B cell (primary cell): ENCODE measurements around the gene GPC3. TPM values are rescaled to one million over a fixed set of nuclear protein-coding genes. Genes with fewer than 3 reads are reported as not detected.

ENCODE experiments used
- ATAC-seq: fragments of 200-7000 bp; cut with Tn5 transposase; one replicate; pipeline ENCODE4 v1.10.0; 2021; ENCODE audit warnings: low read depth, mild to moderate bottlenecking, moderate number of reproducible peaks, moderate library complexity
- CTCF ChIA-PET: fragments of 350-600 bp; sonication (Branson Sonifier 250); formaldehyde crosslinking; loops from one replicate; lab custom pipeline; 2021; ENCODE audit warnings: antibody characterized with exemption, inconsistent platforms; lab: Charles Lee
- POLR2A ChIA-PET: fragments of 350-600 bp; sonication (Branson Sonifier 250); formaldehyde crosslinking; loops from one replicate; lab custom pipeline; 2021; ENCODE audit warnings: antibody characterized with exemption; lab: Charles Lee
- DNase-seq: peaks from one replicate; pipeline ENCODE4 v3.0.0; 2013
- H2AFZ ChIP-seq: 2 replicates; pipeline ENCODE4 v1.6.1; 2012; ENCODE audit warnings: mild to moderate bottlenecking, low read depth, low read length; ENCODE audit not compliant: insufficient read depth, poor library complexity, severe bottlenecking
- H3K27ac ChIP-seq, 2 donors: 1 replicate in 1 of 2; 2 replicates in 1 of 2; pipeline ENCODE4 v1.5.1; 2012 to 2013; ENCODE audit warnings: low read length in 2 of 2, mild to moderate bottlenecking in 2 of 2, moderate library complexity in 1 of 2
- H3K27me3 ChIP-seq, 4 experiments: fragments of 200-600 bp in 1 of 4; sonication (generic) in 1 of 4; replicated peaks in 1 of 4; 1 replicate in 2 of 4; 2 replicates in 2 of 4; pipeline versions ENCODE4 v1.6.1 to v1.7.0; 2013 to 2016; ENCODE audit warnings: low read length in 3 of 4, mild to moderate bottlenecking in 2 of 4, mixed read lengths in 1 of 4, moderate library complexity in 1 of 4; ENCODE audit not compliant: insufficient read depth in 4 of 4, control insufficient read depth in 3 of 4; ENCODE audit errors: control extremely low read depth in 1 of 4
- H3K36me3 ChIP-seq, 2 experiments: replicated peaks in 1 of 2; 1 replicate in 1 of 2; 2 replicates in 1 of 2; pipeline versions ENCODE4 v1.6.1 to v1.7.1; 2013; ENCODE audit warnings: low read length in 1 of 2; ENCODE audit not compliant: insufficient read depth in 2 of 2, control insufficient read depth in 1 of 2; ENCODE audit errors: control extremely low read depth in 1 of 2, extremely low read depth in 1 of 2
- H3K4me1 ChIP-seq, 2 donors: fragments of 200-600 bp in 1 of 2; sonication (generic) in 1 of 2; 1 replicate in 1 of 2; 2 replicates in 1 of 2; pipeline versions ENCODE4 v1.5.1 to v1.6.1; 2013 to 2017; ENCODE audit warnings: low read length in 2 of 2; ENCODE audit not compliant: control insufficient read depth in 2 of 2, insufficient read depth in 2 of 2
- H3K4me2 ChIP-seq: replicated peaks from 2 replicates; pipeline ENCODE3; 2012; ENCODE audit warnings: mild to moderate bottlenecking, low read depth, low read length; ENCODE audit not compliant: poor library complexity, severe bottlenecking
- H3K4me3 ChIP-seq, 5 experiments: fragments of 200-600 bp in 1 of 5; sonication (generic) in 1 of 5; 1 replicate in 3 of 5; 2 replicates in 2 of 5; pipeline versions ENCODE4 v1.5.1 to v1.7.0; 2011 to 2016; ENCODE audit warnings: low read length in 4 of 5, mild to moderate bottlenecking in 4 of 5, low read depth in 2 of 5, control low read depth in 1 of 5, moderate library complexity in 1 of 5; ENCODE audit not compliant: insufficient read depth in 1 of 5; ENCODE audit errors: control extremely low read depth in 1 of 5, extremely low read depth in 1 of 5
- H3K79me2 ChIP-seq: fragments of 200-600 bp; sonication (generic); one replicate; pipeline ENCODE4 v1.6.0; 2016; ENCODE audit warnings: low read length; ENCODE audit not compliant: control insufficient read depth, insufficient read depth
- H3K9ac ChIP-seq: fragments of 200-600 bp; sonication (generic); 2 replicates; pipeline ENCODE4 v1.6.1; 2017; ENCODE audit warnings: mild to moderate bottlenecking, low read length, moderate library complexity
- H3K9me3 ChIP-seq, 3 donors: one replicate each; pipeline versions ENCODE4 v1.6.1 to v1.7.1; 2013; ENCODE audit warnings: low read length in 2 of 3; ENCODE audit not compliant: control insufficient read depth in 2 of 3, insufficient read depth in 1 of 3; ENCODE audit errors: control extremely low read depth in 1 of 3
- H4K20me1 ChIP-seq: 2 replicates; pipeline ENCODE4 v1.6.0; 2012; ENCODE audit warnings: mild to moderate bottlenecking, low read length; ENCODE audit not compliant: insufficient read depth, control insufficient read depth, poor library complexity, severe bottlenecking
- H3K27ac Mint-ChIP-seq: one replicate; pipeline ENCODE4 v1.8.0; 2021; ENCODE audit warnings: mixed read lengths
- H3K27me3 Mint-ChIP-seq: one replicate; pipeline ENCODE4 v1.8.0; 2021; ENCODE audit warnings: mixed read lengths
- H3K4me1 Mint-ChIP-seq: one replicate; pipeline ENCODE4 v1.8.0; 2021; ENCODE audit warnings: mixed read lengths
- H3K4me3 Mint-ChIP-seq: one replicate; pipeline ENCODE4 v1.8.0; 2021; ENCODE audit warnings: mixed read lengths
- H3K9me3 Mint-ChIP-seq: one replicate; pipeline ENCODE4 v1.8.0; 2022; ENCODE audit warnings: mixed read lengths; ENCODE audit not compliant: insufficient read depth
- EZH2 ChIP-seq: IDR thresholded peaks from 2 replicates; pipeline ENCODE4 v1.6.1; 2012; ENCODE audit warnings: borderline replicate concordance, low read depth, mild to moderate bottlenecking, moderate library complexity, low read length; ENCODE audit not compliant: insufficient read depth, poor library complexity, severe bottlenecking
- WGBS: methylation state at CpG from one replicate; pipeline ENCODE4 v1.1.5; 2013; ENCODE audit warnings: missing lambda C conversion rate; ENCODE audit not compliant: insufficient coverage; 5-methylcytosine and 5-hydroxymethylcytosine counted together
- intact Hi-C: fragments of 100-400 bp; cut with micrococcal nuclease; formaldehyde crosslinking; loops from one replicate; pipeline ENCODE4 v1.10.0; 2022
- polyA plus RNA-seq: library from polyadenylated mRNA; depleted of rRNA; stranded (reverse); fragments of >200 nt; gene quantifications from 2 replicates; pipeline ENCODE4 v1.2.3, GENCODE V29; 2012
- total RNA-seq, 2 donors: library from RNA; stranded (reverse); fragments of 120-200 nt in 1 of 2; gene quantifications; 1 replicate in 1 of 2; 2 replicates in 1 of 2; pipeline versions ENCODE4 v1.2.3 to v1.2.4, GENCODE V29; 2013 to 2022
- TF ChIP-seq, protein P1 (sequence below): fragments of 200-600 bp; IDR thresholded peaks from one replicate; pipeline ENCODE4 v1.8.0; 2022; ENCODE audit warnings: antibody characterized with exemption, mild to moderate bottlenecking

Gene GPC3
- total and polyA plus RNA-seq, 2 donors (not counting 1 experiment from before 2014, with no cell fraction given), result not detected

DNA sequence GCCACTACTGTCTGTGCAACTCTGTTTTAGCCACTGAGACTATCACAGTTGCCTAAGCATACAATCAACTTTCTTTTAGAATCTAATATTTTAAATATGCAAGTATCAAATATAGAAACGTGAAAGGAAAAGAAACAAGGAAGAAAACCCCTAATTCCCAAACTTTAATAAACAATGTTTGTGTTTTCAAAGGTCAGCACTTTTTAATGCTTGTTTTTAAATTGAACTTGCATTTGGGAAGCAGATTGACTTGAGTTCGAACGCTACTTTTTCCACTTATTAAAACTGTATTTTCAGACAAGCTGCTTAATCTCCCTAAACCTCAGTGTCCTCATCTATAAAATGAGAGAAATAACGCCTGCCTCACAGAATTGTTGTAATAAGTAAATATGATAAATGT is 384.3 kb downstream of the GPC3 start:
- TF ChIP-seq EZH2, result no peak
- TF ChIP-seq, protein P1, sequence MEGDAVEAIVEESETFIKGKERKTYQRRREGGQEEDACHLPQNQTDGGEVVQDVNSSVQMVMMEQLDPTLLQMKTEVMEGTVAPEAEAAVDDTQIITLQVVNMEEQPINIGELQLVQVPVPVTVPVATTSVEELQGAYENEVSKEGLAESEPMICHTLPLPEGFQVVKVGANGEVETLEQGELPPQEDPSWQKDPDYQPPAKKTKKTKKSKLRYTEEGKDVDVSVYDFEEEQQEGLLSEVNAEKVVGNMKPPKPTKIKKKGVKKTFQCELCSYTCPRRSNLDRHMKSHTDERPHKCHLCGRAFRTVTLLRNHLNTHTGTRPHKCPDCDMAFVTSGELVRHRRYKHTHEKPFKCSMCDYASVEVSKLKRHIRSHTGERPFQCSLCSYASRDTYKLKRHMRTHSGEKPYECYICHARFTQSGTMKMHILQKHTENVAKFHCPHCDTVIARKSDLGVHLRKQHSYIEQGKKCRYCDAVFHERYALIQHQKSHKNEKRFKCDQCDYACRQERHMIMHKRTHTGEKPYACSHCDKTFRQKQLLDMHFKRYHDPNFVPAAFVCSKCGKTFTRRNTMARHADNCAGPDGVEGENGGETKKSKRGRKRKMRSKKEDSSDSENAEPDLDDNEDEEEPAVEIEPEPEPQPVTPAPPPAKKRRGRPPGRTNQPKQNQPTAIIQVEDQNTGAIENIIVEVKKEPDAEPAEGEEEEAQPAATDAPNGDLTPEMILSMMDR, result no peak
- Histone ChIP-seq H3K27me3 (no peaks in the 10 kb centered on the region), H3K36me3 (no peaks in the 10 kb centered on the region), H3K4me2 (no peak overlapping the region), H3K9me3 (no peaks in the 10 kb centered on the region), H3K79me2 (no peaks in the 10 kb centered on the region), H4K20me1 (no peaks in the 10 kb centered on the region), H2AFZ (no peak overlapping the region), H3K4me3 (no peak overlapping the region), H3K27ac (no peak overlapping the region), H3K4me1 (no peaks in the 10 kb centered on the region), H3K9ac (no peak overlapping the region)
- H3K4me1 Mint-ChIP-seq, result no peaks in the 10 kb centered on the region
- ATAC-seq (no peak), DNase-seq (no peak)
- intact Hi-C loops, result no loop called here
- WGBS, result no CpG with 5 or more reads among the region's 4 CpGs
- no peaks in the 10 kb centered on the region for H3K9me3 Mint-ChIP-seq
- POLR2A ChIA-PET, result no interaction called here
- CTCF ChIA-PET, result no interaction called here
- H3K27me3 Mint-ChIP-seq, result no peaks in the 10 kb centered on the region
- H3K27ac Mint-ChIP-seq, result no peak overlapping the region
- no peak overlapping the region for H3K4me3 Mint-ChIP-seq

DNA sequence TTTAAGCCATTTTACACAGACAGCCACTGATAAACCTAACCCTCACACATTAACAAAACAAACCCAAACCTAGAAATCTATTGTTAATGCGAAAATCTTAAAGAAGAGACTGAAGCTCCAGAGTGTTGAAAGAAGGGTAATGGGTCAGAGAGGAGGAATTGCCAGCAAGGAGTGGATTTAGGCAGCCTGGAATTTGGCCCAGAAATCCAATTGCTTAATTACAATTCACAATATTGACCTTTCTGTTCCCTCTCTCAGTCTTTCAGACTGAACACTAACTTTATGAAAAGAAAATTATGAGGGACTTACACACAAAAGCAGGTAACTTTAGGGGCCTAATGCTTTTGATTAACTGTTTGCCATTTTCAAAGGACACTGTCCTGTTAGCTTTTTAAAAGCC is 384.9 kb downstream of the GPC3 start:
- H4K20me1 ChIP-seq, result no peaks in the 10 kb centered on the region

More for the DNA sequence above, 384.9 kb downstream of the GPC3 start:
- DNase-seq (no peak), ATAC-seq (no peak)
- Histone ChIP-seq H3K9me3 (no peaks in the 10 kb centered on the region), H3K27me3 (no peaks in the 10 kb centered on the region), H3K9ac (no peak overlapping the region), H3K4me3 (no peak overlapping the region), H3K4me2 (no peak overlapping the region), H3K27ac (no peak overlapping the region), H2AFZ (no peak overlapping the region), H3K79me2 (no peaks in the 10 kb centered on the region), H3K4me1 (no peaks in the 10 kb centered on the region), H3K36me3 (no peaks in the 10 kb centered on the region)
- no CpG with 5 or more reads among the region's 1 CpG for WGBS
- TF ChIP-seq, protein P1, result no peak
- no peak for TF ChIP-seq EZH2
- intact Hi-C loops, result no loop called here
- H3K4me3 Mint-ChIP-seq, result no peak overlapping the region
- H3K27ac Mint-ChIP-seq, result no peak overlapping the region
- no peaks in the 10 kb centered on the region for H3K4me1 Mint-ChIP-seq
- POLR2A ChIA-PET, result no interaction called here
- no peaks in the 10 kb centered on the region for H3K9me3 Mint-ChIP-seq
- CTCF ChIA-PET, result no interaction called here
- no peaks in the 10 kb centered on the region for H3K27me3 Mint-ChIP-seq
